ENCODE results near the gene TET1. TPM values are rescaled to one million over a fixed set of nuclear protein-coding genes. Genes with fewer than 3 reads are reported as not detected.

Gene TET1
- total RNA-seq, 1 donor from 2014 or later = 20.4 TPM

GRCh38 chr10:68526634-68527307, 33.4 kb upstream of the TET1 start:
- peaks cover 7% of the 10 kb centered on the region for H3K4me1 Mint-ChIP-seq (ENCODE audit: unreplicated experiment)
- no peak for TF ChIP-seq CTCF (IDR thresholded peaks at IDR 0.05)
- DNase-seq (ENCODE audit: extremely low spot score, unreplicated experiment) = no peak
- H3K27me3 Mint-ChIP-seq (ENCODE audit: unreplicated experiment) = no peaks in the 10 kb centered on the region
- no peaks in the 10 kb centered on the region for H3K9me3 Mint-ChIP-seq (ENCODE audit: unreplicated experiment)
- peak overlapping the region; percentile 93 for H3K4me3 Mint-ChIP-seq (ENCODE audit: unreplicated experiment)
- H3K27ac Mint-ChIP-seq (ENCODE audit: unreplicated experiment) = peak overlapping the region; percentile 86
- H3K36me3 Mint-ChIP-seq (ENCODE audit: unreplicated experiment) = peaks cover 1% of the 10 kb centered on the region

GRCh38 chr10:68536973-68537372, 23.2 kb upstream of the TET1 start:
- H3K4me3 Mint-ChIP-seq (ENCODE audit: unreplicated experiment) = no peak overlapping the region
- no peaks in the 10 kb centered on the region for H3K36me3 Mint-ChIP-seq (ENCODE audit: unreplicated experiment)

GRCh38 chr10:68537796-68538195, 22.3 kb upstream of the TET1 start:
- no peak for TF ChIP-seq CTCF (IDR thresholded peaks at IDR 0.05)
- Mint-ChIP-seq H3K9me3 (ENCODE audit: unreplicated experiment) (no peaks in the 10 kb centered on the region), H3K4me1 (ENCODE audit: unreplicated experiment) (no peaks in the 10 kb centered on the region), H3K27me3 (ENCODE audit: unreplicated experiment) (no peaks in the 10 kb centered on the region), H3K27ac (ENCODE audit: unreplicated experiment) (no peak overlapping the region), H3K36me3 (ENCODE audit: unreplicated experiment) (no peaks in the 10 kb centered on the region), H3K4me3 (ENCODE audit: unreplicated experiment) (no peak overlapping the region)
- DNase-seq (ENCODE audit: extremely low spot score, unreplicated experiment) = no peak

More at GRCh38 chr10:68536973-68537372, 23.2 kb upstream of the TET1 start:
- Mint-ChIP-seq H3K9me3 (ENCODE audit: unreplicated experiment) (no peaks in the 10 kb centered on the region), H3K27ac (ENCODE audit: unreplicated experiment) (no peak overlapping the region), H3K27me3 (ENCODE audit: unreplicated experiment) (no peaks in the 10 kb centered on the region), H3K4me1 (ENCODE audit: unreplicated experiment) (no peaks in the 10 kb centered on the region)
- no peak for TF ChIP-seq CTCF (IDR thresholded peaks at IDR 0.05)
- no peak for DNase-seq (ENCODE audit: extremely low spot score, unreplicated experiment)

GRCh38 chr10:68543004-68543918, 16.9 kb upstream of the TET1 start:
- H3K4me3 Mint-ChIP-seq (ENCODE audit: unreplicated experiment) = no peak overlapping the region
- no peak overlapping the region for H3K27ac Mint-ChIP-seq (ENCODE audit: unreplicated experiment)
- no peaks in the 10 kb centered on the region for H3K27me3 Mint-ChIP-seq (ENCODE audit: unreplicated experiment)
- H3K9me3 Mint-ChIP-seq (ENCODE audit: unreplicated experiment) = no peaks in the 10 kb centered on the region
- DNase-seq (ENCODE audit: extremely low spot score, unreplicated experiment) = no peak
- no peaks in the 10 kb centered on the region for H3K36me3 Mint-ChIP-seq (ENCODE audit: unreplicated experiment)
- H3K4me1 Mint-ChIP-seq (ENCODE audit: unreplicated experiment) = no peaks in the 10 kb centered on the region
- no peak for TF ChIP-seq CTCF (IDR thresholded peaks at IDR 0.05)

Data from osteocyte (in vitro differentiated cells).